Right cardiac atrium (tissue), 5 donors: ENCODE results near the gene SIPA1L3. TPM values are rescaled to one million over a fixed set of nuclear protein-coding genes. Genes with fewer than 3 reads are reported as not detected.
A peak's percentile ranks its signal among the peaks of the same experiment; 100 is the strongest.

Experiments used
- ATAC-seq, 2 donors: fragments of 200-7000 bp; cut with Tn5 transposase; one replicate each; pipeline versions ENCODE4 v1.8.0 to v1.9.1; 2020; ENCODE audit warnings: moderate library complexity in 2 of 2, mild to moderate bottlenecking in 1 of 2
- DNase-seq, 3 donors: peaks; one replicate each; pipeline ENCODE4 v3.0.0-alpha.2; 2020
- H3K27ac ChIP-seq: one replicate; pipeline ENCODE4 v1.5.1; 2013; ENCODE audit warnings: mild to moderate bottlenecking, low read length, control low read depth, moderate library complexity
- H3K27me3 ChIP-seq: one replicate; pipeline ENCODE4 v1.6.1; 2013; ENCODE audit not compliant: control insufficient read depth, insufficient read depth
- H3K4me1 ChIP-seq: one replicate; pipeline ENCODE4 v1.6.1; 2013; ENCODE audit warnings: low read length; ENCODE audit not compliant: control insufficient read depth, insufficient read depth
- H3K4me3 ChIP-seq: one replicate; pipeline ENCODE4 v1.5.1; 2013; ENCODE audit warnings: low read length, control low read depth
- H3K9me3 ChIP-seq: one replicate; pipeline ENCODE4 v1.6.1; 2013; ENCODE audit warnings: low read length; ENCODE audit not compliant: control insufficient read depth
- WGBS: extraction: QIAGEN DNeasy Blood & Tissue Kit; methylation state at CpG from one replicate; pipeline ENCODE4 v1.1.7; 2013; 5-methylcytosine and 5-hydroxymethylcytosine counted together
- intact Hi-C, 4 donors: fragments of 100-400 bp; cut with DNase I; formaldehyde crosslinking; loops; one replicate each; pipeline versions ENCODE4 v1.11.0 to v1.14.0; 2022 to 2023
- polyA plus RNA-seq: library from polyadenylated mRNA; stranded (reverse); fragments of 200-250 nt; gene quantifications from one replicate; pipeline ENCODE4 v1.2.3, GENCODE V29; 2013
- total RNA-seq, 4 donors: library from RNA; stranded (reverse); fragmentation: NEBNext Ultra II Directional; extraction: Animal tissue kit (Norgen Biotek cat#: 25700); gene quantifications; one replicate each; pipeline ENCODE4 v1.2.1, GENCODE V29; 2021
- donor health status: healthy with polysubstance abuse.
- donor health status: DM: no; HTN: yes; CAD: no.
- donor health status: DM: no; HTN: no; CAD: no.
- donor health status: DM: no; HTN: yes; CAD: no; lungs with severe emphysema.
- donor health status: DM: yes; HTN: yes; CAD: no.

Gene SIPA1L3
- total and polyA plus RNA-seq, 5 donors, result 7.5 to 19.8 (median 10.2) TPM

- no peak for ATAC-seq
- WGBS, result 84% methylated on average over 13 of the region's 13 CpGs
Measured at GRCh38 chr19:37988758-37989635, 82.0 kb downstream of the SIPA1L3 start.

GRCh38 chr19:37989855-37990254 lies 82.8 kb downstream of the SIPA1L3 start:
- ATAC-seq (no peak), DNase-seq (no peak)
- intact Hi-C loops, result no loop called here
- Histone ChIP-seq H3K9me3 (no peaks in the 10 kb centered on the region), H3K4me3 (no peak overlapping the region), H3K4me1 (no peaks in the 10 kb centered on the region), H3K27ac (no peak overlapping the region), H3K27me3 (no peaks in the 10 kb centered on the region)
- WGBS, result 88% methylated on average over 7 of the region's 7 CpGs

More at GRCh38 chr19:37988758-37989635, 82.0 kb downstream of the SIPA1L3 start:
- no peak for DNase-seq
- Histone ChIP-seq H3K4me3 (no peak overlapping the region), H3K9me3 (no peaks in the 10 kb centered on the region), H3K4me1 (no peaks in the 10 kb centered on the region), H3K27me3 (no peaks in the 10 kb centered on the region), H3K27ac (no peak overlapping the region)
- intact Hi-C loops, result no loop called here

- no peak for ATAC-seq
- H3K27me3 ChIP-seq, result no peaks in the 10 kb centered on the region
- WGBS, result 93% methylated on average over 10 of the region's 10 CpGs
- intact Hi-C loops, result no loop called here
- H3K9me3 ChIP-seq, result no peaks in the 10 kb centered on the region
- DNase-seq, result no peak
- no peak overlapping the region for H3K27ac ChIP-seq
- H3K4me3 ChIP-seq, result no peak overlapping the region
- H3K4me1 ChIP-seq, result no peaks in the 10 kb centered on the region
Measured at GRCh38 chr19:37990362-37990761, 83.4 kb downstream of the SIPA1L3 start.

- 74% methylated on average over 10 of the region's 10 CpGs for WGBS
- intact Hi-C loops, result no loop called here
- DNase-seq (peak in 2 of 3 donors; percentile 61 to 63), ATAC-seq (peak in 1 of 2 donors; percentile 57)
- H3K9me3 ChIP-seq, result no peaks in the 10 kb centered on the region
- no peak overlapping the region for H3K27ac ChIP-seq
- no peaks in the 10 kb centered on the region for H3K4me1 ChIP-seq
- no peaks in the 10 kb centered on the region for H3K27me3 ChIP-seq
- no peak overlapping the region for H3K4me3 ChIP-seq
Measured at GRCh38 chr19:37991176-37991835, 84.3 kb downstream of the SIPA1L3 start.

GRCh38 chr19:37991841-37992248 lies 84.8 kb downstream of the SIPA1L3 start:
- WGBS, result 81% methylated on average over 4 of the region's 4 CpGs
- DNase-seq, result no peak
- Histone ChIP-seq H3K4me3 (no peak overlapping the region), H3K4me1 (no peaks in the 10 kb centered on the region), H3K27me3 (no peaks in the 10 kb centered on the region), H3K9me3 (no peaks in the 10 kb centered on the region), H3K27ac (no peak overlapping the region)
- ATAC-seq, result no peak
- intact Hi-C loops, result no loop called here

GRCh38 chr19:37992761-37993160 lies 85.8 kb downstream of the SIPA1L3 start:
- ATAC-seq (no peak), DNase-seq (no peak)
- WGBS, result 94% methylated on average over 9 of the region's 9 CpGs
- no peak overlapping the region for H3K4me3 ChIP-seq
- H3K27ac ChIP-seq, result no peak overlapping the region
- H3K27me3 ChIP-seq, result no peaks in the 10 kb centered on the region
- no peaks in the 10 kb centered on the region for H3K9me3 ChIP-seq
- H3K4me1 ChIP-seq, result no peaks in the 10 kb centered on the region
- intact Hi-C loops, result no loop called here

- Histone ChIP-seq H3K4me1 (peaks cover 6% of the 10 kb centered on the region), H3K9me3 (no peaks in the 10 kb centered on the region), H3K27me3 (no peaks in the 10 kb centered on the region), H3K4me3 (no peak overlapping the region), H3K27ac (no peak overlapping the region)
- DNase-seq (no peak), ATAC-seq (no peak)
- 85% methylated on average over 8 of the region's 8 CpGs for WGBS
- intact Hi-C loops, result no loop called here
Measured at GRCh38 chr19:37994823-37995130, 87.8 kb downstream of the SIPA1L3 start.

- intact Hi-C loops, result no loop called here
- ATAC-seq, result no peak
- H3K27ac ChIP-seq, result no peak overlapping the region
- WGBS, result 98% methylated on average over 7 of the region's 7 CpGs
- no peaks in the 10 kb centered on the region for H3K27me3 ChIP-seq
- no peak for DNase-seq
- no peaks in the 10 kb centered on the region for H3K9me3 ChIP-seq
- no peak overlapping the region for H3K4me3 ChIP-seq
- peaks cover 6% of the 10 kb centered on the region for H3K4me1 ChIP-seq
Measured at GRCh38 chr19:37995346-37995745, 88.3 kb downstream of the SIPA1L3 start.

- ATAC-seq (peak in 1 of 2 donors; percentile 55), DNase-seq (peak in 1 of 3 donors; percentile 38)
- Histone ChIP-seq H3K4me3 (no peak overlapping the region), H3K27me3 (no peaks in the 10 kb centered on the region), H3K4me1 (peaks cover 6% of the 10 kb centered on the region), H3K27ac (no peak overlapping the region), H3K9me3 (no peaks in the 10 kb centered on the region)
- 60% methylated on average over 3 of the region's 3 CpGs for WGBS
- intact Hi-C loops, result no loop called here
Measured at GRCh38 chr19:37997911-37998344, 90.9 kb downstream of the SIPA1L3 start.

GRCh38 chr19:37998801-37999308 lies 91.8 kb downstream of the SIPA1L3 start:
- ATAC-seq (no peak), DNase-seq (no peak)
- intact Hi-C loops, result no loop called here
- Histone ChIP-seq H3K27ac (no peak overlapping the region), H3K27me3 (no peaks in the 10 kb centered on the region), H3K9me3 (no peaks in the 10 kb centered on the region), H3K4me1 (peaks cover 13% of the 10 kb centered on the region), H3K4me3 (no peak overlapping the region)
- 94% methylated on average over 3 of the region's 3 CpGs for WGBS
